ENCODE results near the gene USP6.
"Not testable (repeated sequence)": the region's sequence is repeated elsewhere in the genome, so short reads cannot be mapped to it uniquely, and the experiment has no call there.

Gene USP6

DNA sequence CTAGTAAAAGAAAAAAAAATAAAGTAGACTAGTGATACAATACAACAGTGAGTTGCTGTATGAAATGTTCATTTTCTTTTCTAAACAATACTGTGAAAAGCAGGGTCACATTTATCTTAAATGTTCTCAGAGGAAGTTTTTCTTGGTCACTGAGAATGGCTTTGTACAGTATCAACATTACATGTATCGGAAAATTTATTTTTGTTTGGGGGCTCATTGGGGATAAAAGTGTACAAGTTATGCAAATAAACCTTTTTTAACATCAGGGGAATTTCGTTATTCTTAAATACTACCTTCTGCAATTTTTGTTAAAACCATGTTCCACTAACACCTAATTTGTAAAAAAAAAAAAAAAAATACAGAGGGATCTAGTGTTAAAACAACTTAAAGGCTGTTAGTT lies 84.5 kb downstream of the USP6 start:
- FAIRE-seq = no peak

DNA sequence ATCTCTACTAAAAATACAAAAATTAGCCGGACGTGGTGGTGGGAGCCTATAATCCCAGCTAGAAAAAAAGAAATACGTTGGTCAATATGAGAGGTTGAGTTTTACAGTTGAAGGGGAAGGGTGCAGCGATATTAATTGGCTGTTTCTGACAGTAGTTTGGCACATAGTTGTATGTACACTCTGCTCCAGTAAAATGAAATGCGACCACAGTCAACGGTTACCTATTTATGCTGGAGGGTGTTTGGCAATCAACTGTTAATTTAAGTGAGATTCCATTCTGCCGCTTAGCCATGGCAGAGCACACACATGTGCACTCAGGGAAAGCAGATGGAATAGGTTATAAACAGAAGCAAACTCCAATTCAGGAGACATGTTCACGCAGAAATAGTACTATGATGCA lies 85.2 kb downstream of the USP6 start:
- no peak for FAIRE-seq

DNA sequence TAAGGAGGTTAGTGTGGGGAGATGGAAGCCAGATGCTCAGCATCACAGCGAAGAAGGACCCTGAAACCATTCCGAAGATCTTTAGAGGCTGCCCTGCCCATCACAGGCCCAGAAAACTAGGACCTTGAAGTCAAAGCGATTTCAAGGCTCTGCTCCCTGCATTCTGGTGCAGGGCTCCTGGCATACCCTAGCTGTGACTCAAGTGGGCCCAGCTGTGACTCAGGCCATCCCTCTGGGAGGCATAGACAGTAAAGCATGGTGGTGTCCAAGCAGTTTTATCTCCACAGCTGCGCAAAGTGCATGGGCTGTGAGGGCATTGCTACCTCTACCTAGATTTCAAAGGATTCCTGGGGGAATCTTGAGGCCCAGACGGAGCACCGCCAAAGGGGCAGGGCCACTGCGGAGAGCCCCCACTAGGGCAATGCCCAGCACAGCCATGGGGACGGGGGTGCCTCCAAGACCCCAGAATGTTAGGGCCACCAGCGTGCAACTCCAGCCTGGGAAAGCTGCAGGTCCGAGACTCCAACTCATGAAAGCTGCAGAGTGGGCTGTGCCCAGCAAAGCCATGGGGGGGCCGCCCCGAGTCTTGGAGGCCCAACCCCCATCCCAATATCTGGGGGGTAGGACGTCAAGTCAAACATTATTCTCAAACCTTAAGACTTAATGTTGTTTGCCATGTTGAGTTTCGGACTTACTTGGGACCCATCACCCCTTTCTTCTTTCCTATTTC lies 87.5 kb downstream of the USP6 start:
- no peak for FAIRE-seq

DNA sequence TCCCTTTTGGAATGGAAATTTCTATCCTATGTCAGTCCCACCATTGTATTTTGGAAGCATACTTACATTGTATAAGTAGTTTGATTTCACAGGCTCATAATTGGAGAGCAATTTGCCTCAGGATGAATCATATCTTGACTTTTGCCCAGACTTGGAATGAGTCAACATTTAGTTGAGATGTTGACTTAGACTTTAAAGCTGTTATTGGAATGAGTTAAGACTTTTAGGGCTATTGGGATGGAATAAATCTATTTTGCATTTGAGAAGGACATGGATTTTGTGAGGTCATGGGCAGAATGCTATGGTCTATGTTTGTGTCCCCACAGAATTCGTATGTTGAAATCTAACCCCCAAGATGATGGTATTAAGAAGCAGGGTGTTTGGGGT lies 88.1 kb downstream of the USP6 start:
- no peak for FAIRE-seq

DNA sequence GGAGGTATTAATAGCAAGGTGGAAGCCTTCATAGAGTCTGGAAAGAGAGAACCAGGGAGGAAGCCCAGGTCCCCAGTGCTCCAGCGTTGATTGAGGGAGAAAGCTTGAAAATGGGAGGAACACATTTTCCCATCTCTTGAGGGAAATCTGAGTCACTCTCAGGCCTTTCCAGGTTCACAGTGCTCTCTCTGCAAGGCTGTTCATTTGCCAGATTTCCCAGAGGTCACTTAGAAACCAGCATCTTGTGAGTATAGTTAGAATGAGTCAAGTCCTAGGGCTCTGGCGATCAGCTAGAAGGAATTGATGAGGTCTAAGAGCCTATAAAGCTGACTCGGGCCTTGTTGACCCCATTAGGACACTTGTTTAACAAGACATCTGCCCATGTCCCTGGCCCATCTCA lies 93.6 kb downstream of the USP6 start:
- no peak for FAIRE-seq

DNA sequence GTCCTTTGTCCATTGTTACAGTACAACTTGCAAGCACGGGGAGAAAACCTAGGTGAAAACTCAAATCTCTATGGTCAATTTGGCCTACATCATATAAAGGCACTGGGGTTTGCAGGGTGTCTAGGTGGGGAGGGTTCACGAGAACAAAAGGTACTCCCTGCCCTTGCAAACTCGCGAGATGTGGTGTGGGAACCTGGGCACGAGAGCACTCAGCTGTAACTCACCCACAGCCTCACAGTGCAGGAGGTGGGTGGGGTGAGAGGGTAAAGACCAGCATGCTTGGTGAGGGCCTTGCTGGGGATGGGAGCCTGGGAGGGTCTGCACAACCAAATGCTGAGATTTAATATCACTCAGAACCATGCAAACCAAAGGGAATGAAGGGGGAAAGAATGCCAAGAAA lies 94.3 kb downstream of the USP6 start:
- no peak for FAIRE-seq

DNA sequence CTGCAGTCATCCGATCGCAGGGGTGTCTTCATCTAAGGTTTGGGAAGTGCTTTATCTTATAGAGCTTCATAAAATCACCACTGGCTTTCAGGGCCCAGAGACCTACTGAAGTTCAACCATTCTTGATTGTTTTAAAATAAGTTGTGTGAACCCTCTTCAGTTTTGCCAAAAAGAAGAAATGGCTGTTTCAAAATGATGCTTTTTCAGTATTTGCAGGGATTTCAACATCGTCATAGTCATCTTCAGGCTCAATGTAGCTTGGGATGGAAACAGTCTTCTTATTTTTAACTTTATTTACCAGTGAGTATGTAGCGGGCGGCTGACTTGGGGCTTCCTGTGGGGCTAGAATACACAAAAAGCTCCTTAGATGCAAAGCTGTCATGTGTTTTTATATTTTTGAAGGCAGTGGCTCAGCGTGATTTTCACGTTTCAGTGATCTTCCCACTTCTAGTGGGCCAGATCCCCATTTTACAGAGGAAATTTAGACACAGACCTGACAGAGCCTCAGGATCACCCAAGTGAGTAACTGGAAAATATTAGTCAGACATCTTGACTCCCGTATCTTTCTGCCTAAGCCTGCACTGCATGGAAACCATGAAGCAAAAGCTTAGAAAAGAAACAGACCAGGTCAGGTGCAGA lies 94.9 kb downstream of the USP6 start:
- no peak for FAIRE-seq

DNA sequence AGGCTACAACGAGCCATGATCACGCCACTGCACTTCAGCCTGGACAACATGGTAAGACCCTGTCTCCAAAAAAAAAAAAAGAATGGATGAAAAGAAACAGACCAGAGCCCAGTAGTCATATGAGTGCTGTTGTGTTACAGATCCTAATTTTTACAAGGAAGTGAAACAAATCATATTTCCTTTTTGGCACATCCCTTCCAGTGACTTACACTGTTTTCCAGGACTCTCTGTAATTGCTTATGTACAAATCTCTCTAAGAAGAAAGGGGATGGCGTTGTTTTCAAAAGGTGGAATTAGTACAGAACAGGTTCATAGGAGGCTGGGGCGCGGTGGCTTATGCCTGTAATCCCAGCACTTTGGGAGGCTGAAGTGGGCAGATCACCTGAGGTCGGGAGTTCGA lies 95.6 kb downstream of the USP6 start:
- no peak for FAIRE-seq

DNA sequence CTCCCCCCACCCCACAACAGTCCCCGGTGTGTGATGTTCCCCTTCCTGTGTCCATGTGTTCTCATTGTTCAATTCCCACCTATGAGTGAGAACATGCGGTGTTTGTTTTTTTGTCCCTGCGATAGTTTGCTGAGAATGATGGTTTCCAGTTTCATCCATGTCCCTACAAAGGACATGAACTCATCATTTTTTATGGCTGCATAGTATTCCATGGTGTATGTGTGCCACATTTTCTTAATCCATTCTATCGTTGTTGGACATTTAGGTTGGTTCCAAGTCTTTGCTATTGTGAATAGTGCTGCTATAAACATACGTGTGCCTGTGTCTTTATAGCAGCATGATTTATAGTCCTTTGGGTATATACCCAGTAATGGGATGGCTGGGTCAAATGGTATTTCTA lies 101.7 kb downstream of the USP6 start:
- FAIRE-seq = not testable (repeated sequence)

DNA sequence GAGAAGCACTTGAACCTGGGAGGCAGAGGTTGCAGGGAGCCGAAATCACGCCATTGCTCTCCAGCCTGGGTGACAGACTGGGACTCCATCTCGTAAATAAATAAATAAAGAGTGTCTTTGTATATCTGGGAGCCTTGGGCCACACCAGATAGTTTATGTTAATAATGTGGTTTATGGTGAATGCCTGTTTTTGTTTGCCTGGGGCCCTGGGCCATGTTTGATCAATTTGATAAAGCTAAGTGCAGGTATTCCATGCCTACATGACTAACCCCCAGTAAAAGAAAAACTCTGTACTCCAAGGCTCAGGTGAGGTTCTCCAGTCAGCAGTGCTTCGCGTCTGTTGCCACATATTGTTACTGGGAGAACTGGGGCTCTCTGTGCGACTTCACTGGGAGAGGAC lies 103.7 kb downstream of the USP6 start:
- no peak for FAIRE-seq

DNA sequence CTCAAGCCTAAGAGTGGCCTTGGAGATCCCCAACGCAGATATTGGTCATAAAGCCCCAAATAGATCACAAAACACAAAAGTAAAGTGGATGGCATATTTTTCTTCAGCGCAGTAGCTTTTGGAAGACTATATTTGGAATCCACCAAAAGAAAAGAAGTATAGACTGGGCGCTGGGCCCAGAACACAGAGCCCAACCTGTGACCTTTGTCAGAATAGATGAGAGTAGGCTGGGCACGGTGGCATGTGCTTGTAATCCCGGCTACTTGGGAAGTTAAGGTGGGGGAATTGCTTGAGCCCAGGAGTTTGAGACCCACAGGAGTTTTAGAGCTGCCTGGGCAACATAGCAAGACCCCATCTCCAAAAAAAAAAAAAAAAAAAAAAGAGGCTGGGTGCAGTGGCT lies 104.2 kb downstream of the USP6 start:
- FAIRE-seq = no peak

DNA sequence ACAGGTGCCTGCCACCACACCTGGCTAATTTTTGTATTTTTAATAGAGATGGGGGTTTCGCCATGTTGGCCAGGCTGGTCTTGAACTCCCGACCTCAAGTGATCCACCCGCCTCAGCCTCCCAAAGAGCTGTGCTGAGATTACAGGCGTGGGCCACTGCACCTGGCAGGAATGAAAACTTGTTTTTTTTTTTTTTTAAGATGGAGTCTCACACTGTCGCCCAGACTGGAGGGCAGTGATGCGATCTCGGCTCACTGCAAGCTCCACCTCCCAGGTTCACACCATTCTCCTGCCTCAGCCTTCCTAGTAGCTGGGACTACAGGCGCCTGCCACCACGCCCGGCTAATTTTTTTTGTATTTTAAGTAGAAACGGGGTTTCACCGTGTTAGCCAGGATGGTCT lies 106.1 kb downstream of the USP6 start:
- FAIRE-seq = not testable (repeated sequence)
